ENCODE results near the gene GPR15LG.

DNA sequence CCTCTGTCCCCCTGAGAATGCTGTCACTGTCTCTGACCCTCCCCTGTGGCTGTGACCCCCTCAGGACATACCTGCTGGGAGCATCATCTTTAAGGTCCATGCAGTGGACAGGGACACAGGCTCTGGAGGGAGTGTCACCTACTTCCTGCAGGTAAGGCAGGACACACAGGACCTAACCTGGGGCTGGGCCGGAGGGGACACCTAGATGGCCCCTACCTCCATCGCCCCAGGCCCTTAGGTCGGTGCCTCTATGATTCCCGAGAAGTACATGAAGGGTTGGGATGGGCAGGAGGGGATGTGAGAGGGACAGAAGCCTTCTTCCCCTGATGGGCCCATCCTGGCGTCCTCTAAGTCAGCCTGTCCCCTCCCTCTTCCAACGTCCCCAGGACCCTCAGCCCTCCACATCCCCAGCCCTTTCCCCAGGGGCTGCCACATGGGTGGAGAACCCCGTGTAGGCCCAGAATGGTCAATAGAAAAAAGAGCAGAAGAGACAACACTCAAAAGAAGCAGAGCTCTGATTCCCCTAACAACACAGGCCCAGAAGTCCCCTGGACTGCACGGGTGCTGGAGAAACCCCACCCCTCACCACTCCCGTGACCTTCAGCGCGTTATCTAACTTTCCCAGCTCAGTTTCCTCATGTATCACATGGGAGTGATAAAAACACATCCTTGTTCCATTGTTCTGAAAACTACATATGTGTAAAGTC, 27.1 kb downstream of the GPR15LG start:
- TF ChIP-seq, protein P1, sequence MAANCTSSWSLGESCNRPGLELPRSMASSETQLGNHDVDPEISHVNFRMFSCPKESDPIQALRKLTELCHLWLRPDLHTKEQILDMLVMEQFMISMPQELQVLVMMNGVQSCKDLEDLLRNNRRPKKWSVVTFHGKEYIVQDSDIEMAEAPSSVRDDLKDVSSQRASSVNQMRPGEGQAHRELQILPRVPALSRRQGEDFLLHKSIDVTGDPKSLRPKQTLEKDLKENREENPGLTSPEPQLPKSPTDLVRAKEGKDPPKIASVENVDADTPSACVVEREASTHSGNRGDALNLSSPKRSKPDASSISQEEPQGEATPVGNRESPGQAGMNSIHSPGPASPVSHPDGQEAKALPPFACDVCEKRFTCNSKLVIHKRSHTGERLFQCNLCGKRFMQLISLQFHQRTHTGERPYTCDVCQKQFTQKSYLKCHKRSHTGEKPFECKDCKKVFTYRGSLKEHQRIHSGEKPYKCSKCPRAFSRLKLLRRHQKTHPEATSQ (tag by site-specific recombination; IDR thresholded peaks at IDR 0.05), result no peak
- TF ChIP-seq, protein P2, sequence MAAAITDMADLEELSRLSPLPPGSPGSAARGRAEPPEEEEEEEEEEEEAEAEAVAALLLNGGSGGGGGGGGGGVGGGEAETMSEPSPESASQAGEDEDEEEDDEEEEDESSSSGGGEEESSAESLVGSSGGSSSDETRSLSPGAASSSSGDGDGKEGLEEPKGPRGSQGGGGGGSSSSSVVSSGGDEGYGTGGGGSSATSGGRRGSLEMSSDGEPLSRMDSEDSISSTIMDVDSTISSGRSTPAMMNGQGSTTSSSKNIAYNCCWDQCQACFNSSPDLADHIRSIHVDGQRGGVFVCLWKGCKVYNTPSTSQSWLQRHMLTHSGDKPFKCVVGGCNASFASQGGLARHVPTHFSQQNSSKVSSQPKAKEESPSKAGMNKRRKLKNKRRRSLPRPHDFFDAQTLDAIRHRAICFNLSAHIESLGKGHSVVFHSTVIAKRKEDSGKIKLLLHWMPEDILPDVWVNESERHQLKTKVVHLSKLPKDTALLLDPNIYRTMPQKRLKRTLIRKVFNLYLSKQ (tag by site-specific recombination; IDR thresholded peaks at IDR 0.05; ENCODE audit: borderline replicate concordance), result no peak
- TF ChIP-seq ZNF146 (tag by site-specific recombination; IDR thresholded peaks at IDR 0.05) (no peak), ZNF391 (tag by site-specific recombination; IDR thresholded peaks at IDR 0.05; ENCODE audit: borderline replicate concordance, low read depth) (no peak), ZNF239 (tag by site-specific recombination; IDR thresholded peaks at IDR 0.05) (no peak), ZNF24 (tag by site-specific recombination; IDR thresholded peaks at IDR 0.05) (no peak)
- TF ChIP-seq, protein P3, sequence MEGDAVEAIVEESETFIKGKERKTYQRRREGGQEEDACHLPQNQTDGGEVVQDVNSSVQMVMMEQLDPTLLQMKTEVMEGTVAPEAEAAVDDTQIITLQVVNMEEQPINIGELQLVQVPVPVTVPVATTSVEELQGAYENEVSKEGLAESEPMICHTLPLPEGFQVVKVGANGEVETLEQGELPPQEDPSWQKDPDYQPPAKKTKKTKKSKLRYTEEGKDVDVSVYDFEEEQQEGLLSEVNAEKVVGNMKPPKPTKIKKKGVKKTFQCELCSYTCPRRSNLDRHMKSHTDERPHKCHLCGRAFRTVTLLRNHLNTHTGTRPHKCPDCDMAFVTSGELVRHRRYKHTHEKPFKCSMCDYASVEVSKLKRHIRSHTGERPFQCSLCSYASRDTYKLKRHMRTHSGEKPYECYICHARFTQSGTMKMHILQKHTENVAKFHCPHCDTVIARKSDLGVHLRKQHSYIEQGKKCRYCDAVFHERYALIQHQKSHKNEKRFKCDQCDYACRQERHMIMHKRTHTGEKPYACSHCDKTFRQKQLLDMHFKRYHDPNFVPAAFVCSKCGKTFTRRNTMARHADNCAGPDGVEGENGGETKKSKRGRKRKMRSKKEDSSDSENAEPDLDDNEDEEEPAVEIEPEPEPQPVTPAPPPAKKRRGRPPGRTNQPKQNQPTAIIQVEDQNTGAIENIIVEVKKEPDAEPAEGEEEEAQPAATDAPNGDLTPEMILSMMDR (tag by site-specific recombination; IDR thresholded peaks at IDR 0.05), result no peak

All from HEK293 (cell line).